ENCODE measurements around the gene NDRG2.
"Not testable (repeated sequence)": the region's sequence is repeated elsewhere in the genome, so short reads cannot be mapped to it uniquely, and the experiment has no call there.

Gene NDRG2

DNA sequence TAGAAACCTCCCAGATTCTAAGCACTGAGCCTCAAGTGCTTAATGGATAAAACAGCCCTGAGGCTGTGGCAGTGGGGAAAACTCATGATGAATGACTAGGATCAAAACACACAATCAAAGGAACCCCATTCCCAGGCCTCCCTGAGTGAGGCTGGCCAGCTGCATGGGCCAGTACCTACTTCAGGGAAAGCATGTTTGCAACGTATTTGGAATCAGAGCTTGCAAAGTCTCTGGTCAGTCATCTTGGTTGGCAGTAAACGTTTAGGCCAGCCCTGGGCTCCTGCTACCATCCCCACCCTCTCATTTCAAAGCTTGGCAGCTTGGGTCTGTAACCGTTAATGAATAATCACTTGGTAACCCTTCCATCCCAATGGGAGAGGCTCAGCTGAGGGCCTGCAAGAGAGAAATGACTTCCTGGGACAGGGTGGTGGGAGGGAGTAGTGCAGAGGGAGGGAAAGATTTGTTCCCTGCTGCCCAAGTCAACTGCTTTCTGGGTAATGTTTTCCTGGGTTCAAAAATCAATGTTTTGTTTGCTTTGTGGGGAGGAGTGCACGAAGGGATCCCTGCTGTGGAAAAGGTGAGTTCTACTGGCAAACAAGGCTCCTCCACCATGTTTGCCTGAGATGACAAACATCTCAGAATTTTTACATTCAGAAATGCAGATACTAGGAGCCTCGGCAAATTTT lies 30.7 kb upstream of the NDRG2 start:
- DNase-seq = no peak

DNA sequence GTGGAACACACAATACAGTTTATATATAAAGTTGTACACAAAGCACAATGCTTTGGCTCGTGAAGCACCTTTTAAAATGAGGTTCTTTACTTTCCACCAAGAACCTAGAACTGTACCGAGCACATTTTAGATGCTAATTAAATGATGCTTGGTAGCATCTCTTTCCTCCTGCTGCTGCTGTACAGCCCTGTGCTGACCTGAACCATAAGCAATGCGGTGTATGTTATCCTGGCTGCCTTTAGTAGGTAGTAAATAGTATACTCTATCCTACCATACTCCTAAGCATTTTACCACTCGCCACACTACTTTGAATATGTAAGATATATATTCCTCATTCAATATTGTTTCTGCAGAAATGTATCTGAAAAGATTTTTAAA lies 29.9 kb upstream of the NDRG2 start:
- DNase-seq = no peak

DNA sequence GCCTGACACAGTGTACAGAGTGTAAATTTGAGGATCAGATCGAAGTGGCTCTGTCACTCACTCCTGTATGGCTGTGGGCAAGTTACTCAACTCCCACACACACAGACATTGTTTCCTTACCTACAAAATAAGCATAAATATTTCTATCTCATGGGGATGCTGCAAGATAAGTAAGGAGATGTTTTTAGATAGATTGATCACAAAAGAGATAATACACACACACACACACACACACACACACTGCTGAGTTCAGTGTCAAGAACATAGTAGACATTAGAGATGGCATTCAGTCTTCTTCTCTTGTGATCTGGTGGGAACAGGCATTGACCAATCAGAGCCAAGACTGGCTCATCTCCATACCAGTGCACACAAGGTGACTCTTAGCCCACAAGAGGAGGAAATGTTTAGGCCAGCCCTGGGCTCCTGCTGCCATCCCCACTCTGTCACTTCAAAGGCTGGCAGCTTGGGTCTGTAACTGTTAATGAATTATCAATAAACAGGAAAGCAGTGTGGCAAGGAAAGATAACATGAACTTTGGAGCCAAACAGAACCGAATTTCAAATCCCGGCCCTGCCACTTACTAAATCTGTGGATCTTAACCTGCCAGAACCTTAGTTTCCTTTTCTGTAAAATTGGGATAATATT lies 29.4 kb upstream of the NDRG2 start:
- no peak for DNase-seq

DNA sequence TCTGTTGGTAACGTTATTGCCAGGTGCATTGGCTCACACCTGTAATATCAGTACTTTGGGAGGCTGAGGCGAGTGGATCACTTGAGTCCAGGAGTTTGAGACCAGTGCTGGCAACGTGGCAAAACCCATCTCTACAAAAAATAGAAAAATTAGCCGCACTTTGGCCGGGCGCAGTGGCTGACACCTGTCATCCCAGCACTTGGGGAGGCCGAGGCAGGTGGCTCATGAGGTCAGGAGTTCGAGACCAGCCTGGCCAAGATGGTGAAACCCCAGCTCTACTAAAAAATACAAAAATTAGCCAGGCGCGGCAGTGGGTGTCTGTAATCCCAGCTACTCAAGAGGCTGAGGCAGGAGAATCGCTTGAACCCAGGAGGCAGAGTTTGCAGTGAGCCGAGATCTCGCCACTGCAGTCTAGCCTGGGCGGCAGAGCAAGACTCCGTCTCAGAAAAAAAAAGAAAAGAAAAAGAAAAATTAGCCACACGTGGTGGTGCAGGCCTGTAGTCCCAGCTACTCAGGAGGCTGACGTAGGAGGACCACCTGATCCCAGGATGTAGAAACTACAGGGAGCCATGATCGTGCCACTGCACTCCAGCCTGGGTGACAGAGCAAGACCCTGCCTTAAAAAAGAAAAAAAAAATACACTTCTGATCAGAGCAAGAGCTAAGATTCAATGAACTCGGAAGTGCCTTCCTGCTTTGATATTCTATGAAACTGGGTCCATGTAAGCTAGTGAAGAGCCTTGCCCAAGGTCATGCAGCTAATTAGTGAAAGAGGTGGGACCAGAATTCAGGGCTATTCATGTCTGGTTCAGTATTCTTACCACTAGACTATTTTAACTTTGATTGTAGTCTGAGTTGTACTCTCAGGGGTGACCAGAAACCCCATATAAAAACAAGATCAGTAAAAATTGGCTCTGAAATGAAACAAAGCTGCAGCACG lies 28.6 kb upstream of the NDRG2 start:
- no peak for DNase-seq

DNA sequence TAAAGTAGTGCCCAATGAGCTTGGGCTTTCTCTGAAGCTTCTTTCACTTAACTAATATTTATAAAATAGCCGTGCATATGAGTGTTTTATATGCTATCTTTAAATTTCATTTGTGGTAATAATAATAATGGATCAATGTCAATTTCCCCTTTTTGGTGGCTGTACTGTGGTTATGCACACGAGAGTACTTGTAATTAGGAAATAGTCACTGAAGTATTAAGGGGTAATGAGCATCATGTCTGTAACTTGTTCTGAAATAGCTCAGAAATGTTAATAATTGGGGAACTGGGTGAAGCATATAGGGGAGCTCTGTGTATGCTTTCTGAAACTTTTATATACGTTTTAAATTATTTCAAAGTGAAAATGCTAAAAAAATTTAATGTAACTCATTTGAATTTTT lies 25.7 kb upstream of the NDRG2 start:
- DNase-seq = no peak

DNA sequence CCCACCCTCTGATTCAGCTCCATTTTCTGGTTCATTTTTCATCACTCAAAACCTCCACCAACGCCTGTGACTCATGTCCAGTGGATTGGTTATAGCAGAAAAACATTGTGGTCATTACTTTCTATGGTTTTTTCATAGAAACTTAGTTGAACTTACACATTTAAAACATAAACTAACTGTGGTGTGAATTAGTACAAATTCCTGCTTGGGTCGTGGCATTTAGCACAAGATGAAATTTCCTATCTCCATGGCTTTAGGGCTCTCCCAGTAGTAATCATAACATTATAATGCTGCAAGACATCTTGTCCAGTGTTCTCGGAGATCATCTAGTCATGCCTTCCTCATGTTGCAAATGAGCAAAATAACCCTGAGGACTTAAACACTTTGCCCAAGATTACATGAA lies 24.4 kb upstream of the NDRG2 start:
- no peak for DNase-seq

DNA sequence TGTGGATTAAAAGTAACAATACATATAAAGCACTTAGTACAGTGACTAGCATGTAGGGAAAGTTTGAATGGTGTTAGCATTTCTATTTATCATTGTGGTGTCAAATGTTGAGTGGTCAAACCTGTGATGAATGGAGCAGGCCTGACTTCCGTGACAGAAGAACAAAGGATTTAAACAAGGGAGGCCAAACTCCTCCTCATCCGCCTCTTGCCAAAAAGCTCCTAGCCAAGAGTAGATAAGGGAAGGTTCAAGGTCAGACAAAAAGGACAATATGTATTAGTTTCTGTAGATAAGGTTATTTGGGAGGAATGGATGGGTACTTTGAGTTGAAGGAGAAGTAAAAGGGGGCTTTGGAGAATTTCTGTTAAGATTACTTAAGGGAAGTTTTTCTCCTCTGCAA lies 23.8 kb upstream of the NDRG2 start:
- DNase-seq = no peak

DNA sequence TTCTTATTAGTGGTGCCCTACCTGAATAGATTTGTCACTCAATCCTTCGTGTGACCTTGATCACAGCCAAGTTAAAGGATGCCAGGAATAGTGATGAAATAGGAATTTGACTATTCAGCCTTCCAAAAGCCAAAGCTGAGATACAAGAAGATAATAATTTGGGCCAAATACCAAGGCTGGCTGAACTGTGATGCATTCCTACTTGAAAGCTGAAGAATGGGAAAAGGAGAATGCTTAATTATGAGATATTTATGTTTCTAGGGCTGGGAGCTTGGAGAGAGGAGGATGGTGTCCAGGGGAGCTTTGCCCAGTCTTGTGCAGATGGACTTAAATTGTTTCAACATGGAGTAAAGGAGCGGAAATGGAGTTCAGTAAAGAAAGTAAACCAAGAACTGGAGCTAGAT lies 22.5 kb upstream of the NDRG2 start:
- no peak for DNase-seq

DNA sequence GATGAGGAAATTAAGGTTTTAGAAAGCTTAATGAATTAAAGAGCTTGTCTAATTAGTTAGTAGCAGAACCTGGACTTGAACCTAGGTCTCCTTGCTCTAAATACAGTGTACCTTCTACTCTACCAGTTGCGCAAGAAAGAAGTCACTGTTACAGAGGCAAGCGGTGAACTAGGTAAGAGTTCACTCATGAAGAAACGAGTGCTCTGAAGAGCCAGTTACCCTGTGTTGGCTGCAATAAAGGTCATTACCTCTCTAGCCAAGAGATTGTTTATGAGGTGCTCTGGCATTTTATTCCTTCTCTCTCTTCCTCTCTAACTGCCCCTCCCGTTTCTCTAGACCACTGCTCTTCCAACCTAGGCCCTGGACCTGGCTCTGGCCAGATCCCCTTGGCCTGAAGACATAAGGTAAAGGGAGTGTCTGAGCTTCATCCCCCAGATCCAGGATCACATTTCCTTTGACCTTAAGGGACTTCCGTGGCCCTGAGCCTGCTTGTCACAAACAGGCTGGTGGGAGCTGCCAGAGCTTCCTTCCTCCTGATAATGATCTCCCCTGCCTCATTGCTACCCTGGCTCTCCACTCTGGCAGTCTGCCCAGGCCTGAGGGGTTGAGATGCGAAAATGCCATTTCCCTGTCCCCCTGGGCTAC lies 19.2 kb upstream of the NDRG2 start:
- DNase-seq = no peak

DNA sequence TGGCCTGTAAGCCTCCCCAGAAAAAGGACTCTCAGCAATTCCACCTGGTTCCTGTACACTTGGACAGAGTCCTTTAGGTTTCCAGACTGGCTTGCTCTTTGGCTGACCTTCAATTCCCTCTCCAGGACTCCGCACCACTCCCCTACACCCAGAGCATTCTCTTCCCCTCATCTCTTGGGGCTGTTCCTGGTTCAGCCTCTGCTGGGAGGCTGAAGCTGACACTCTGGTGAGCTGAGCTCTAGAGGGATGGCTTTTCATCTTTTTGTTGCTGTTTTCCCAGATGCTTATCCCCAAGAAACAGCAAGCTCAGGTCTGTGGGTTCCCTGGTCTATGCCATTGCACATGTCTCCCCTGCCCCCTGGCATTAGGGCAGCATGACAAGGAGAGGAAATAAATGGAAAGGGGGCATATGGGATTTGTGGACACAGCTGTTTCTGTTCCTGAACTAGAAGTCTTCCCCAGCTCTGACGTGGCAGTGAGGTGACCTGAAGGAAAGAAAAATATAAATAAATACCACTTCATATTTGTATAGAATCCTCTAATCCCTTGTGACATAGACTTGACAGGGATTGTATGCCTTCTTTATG lies 18.6 kb upstream of the NDRG2 start:
- DNase-seq = no peak

DNA sequence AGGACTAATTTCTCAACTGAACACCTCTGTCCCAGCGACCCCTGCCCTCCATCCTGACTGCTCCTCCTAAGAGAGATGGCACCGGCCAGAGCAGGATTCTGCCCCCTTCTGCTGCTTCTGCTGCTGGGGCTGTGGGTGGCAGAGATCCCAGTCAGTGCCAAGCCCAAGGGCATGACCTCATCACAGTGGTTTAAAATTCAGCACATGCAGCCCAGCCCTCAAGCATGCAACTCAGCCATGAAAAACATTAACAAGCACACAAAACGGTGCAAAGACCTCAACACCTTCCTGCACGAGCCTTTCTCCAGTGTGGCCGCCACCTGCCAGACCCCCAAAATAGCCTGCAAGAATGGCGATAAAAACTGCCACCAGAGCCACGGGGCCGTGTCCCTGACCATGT lies 18.1 kb upstream of the NDRG2 start:
- no peak for DNase-seq

DNA sequence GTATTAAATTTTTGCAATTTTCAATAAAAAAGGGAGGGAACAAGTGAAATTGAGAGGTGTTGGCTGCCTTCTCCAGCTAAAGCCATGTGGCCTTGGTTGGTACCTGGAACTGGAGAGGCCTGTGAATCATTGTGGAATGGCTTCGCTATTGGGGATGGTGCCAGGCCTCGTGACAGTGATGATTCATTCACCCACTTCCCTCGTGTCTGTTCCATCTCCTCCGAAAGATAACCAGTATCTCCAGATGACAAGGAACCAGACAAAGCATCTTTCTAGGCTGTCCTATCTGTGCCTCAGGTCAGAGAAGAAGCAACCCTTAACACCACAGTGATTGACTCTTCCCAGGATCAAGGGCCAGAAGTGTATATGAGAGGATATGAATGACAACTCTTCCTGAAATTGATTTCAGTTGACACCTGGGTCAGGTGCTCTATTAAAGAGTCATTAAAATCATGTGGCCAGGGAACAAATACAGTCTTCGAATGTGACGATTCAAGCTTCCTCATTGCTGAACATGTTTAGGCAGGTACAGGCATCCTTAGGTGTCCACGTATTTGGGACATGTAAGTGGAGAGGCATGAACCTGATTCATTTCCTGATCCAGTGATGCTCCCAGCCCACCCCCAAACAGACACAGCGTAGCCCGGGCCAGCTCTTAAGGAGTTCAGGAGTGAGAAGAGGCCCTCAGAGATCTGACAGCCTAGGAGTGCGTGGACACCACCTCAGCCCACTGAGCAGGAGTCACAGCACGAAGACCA lies 17.0 kb upstream of the NDRG2 start, which contains the start of gene RNASE7:
RNASE7 (plus strand) TSS at position 687 of the 758 bp plus-strand sequence. CDS start 631 bp downstream, outside the sequence.
- DNase-seq = no peak

DNA sequence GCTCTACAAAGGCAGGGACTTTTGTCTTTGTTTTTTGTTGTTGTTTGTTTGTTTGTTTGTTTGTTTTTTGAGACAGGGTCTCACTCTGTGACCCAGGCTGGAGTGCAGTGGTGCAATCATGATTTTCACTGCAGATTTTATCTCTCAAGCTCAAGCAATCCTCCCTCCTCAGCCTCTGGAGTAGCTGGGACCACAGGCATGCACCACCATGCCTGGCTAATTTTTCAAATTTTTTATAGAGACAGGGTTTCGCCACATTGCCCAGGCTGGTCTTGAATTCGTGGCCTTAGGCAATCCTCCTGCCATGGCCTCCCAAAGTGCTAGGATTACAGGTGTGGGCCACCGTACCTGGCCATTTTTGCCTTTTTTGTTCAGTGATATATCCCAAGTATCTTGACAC lies 16.1 kb upstream of the NDRG2 start:
- not testable (repeated sequence) for DNase-seq

DNA sequence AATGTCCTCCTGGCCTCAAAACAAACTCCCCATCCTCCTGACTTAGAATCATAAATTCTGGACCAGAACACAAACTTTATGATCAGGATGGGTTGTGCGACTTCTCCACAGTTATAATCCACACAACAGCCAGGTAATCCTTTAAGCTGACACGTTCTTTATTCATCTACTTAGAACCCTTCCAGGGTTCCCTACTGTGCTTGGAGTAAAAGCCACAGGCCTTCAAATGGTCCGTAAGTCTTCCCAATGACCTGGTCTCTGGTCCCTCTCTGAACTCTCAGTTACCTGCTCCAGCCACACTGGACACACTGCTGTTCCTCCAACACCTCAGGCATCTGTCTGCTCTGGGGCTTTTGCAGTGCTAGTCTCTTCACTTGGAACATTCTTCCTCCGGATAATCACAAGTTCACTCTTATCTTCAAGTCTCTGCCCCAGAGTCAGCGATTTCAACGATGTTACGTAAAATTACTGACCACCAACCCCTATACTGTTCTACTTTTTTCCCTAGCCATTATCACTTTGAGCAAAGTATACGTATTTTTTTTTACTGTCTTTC lies 15.6 kb upstream of the NDRG2 start:
- no peak for DNase-seq

DNA sequence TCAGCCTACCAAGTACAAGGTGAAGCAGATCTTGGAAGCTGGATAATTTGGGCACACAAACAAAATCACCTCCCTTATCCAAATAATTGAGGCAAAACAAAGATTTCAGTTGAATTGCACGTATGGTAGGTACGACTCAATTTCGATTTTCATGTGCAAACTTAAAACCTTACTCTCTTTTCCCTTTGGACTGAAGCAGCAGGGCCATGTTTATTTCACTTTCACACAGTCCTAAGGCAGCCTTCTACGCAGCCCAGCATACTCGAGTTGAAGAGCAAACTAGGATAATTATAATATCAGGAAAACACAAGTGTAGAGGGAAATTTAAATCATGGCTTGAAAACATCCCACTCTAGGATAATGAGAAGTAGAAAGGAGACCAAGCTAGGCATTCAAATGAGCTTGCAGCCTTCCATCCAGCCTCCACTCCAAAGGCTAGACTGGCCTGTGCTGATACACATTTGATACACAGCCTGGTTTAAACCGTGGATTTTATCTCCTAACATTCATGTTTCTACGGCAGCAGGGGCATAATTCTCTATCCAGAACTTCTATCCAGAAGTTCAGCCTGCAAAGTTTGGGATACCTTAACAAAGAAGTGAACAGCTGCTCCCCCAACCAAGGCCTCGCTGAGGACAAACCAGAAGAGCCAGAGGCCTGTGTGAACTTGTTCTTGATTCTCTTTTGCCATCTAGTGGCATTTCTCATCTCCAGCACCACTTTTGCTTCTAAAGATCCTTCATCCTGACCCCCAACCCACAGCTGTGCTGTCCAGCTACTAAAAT lies 14.9 kb upstream of the NDRG2 start:
- no peak for DNase-seq

DNA sequence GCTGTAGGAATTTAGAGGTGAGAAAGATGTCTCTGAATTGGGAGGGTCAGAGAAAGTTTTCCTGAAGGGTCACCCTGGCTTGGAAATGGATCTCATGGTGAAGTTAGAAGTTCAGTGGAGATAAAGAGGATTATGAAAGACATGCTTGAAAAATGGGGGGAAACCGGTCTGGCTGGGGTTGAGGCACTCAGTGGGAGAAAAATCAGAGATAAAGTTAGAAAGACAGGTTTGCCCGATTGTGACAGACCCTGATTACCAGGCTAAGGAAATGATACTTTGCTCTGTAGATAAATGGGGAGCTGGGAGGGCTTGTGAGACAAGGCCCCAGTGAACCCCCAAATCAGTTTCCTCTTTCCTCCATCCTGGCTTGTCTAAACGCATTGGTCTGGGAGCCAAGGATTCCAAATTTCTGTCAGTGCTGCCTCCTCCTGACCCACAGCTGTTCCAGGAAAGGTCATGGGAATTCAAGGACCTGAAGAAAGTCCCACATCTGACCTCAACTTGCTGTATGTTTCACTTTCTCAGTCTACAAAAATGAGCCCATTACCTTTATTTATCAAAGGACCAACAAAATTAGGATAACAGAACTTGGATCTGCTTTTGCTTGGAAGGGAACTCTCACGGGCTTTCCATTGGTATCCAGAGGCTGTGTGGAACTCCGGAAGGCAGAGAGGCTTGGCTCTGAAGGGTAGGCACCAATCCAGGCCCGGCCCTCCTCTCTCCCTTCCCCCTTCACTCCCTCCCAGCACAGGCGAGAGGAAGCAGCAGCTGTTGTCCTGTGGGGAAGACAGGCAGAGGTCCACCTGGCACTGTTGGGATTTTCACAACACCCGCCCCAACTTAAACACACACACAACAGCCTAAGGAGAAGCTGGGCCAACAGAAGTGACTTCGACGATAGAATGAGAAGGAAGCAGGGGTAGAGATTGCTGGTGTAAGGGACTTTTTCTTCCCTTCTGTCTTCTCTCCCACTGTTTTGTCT lies 13.9 kb upstream of the NDRG2 start:
- no peak for DNase-seq

DNA sequence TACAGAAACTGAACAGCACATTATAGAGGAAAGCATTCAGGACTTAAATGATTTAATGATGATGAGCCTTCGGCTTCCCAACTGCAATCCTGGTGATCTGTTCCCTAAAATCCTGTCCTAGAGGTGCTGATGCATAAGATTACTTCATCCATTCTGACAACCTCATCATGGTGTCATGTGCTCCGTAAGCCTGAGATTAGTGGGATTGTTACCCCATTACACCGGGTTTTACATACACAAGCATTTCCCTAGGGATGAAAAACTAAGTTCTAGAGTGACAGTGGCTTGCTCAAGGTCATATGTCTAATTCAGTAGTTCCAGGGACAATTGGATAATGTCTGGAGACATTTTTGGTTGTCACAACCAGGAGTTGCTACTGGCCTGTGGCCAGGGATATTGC lies 12.3 kb upstream of the NDRG2 start:
- DNase-seq = no peak

DNA sequence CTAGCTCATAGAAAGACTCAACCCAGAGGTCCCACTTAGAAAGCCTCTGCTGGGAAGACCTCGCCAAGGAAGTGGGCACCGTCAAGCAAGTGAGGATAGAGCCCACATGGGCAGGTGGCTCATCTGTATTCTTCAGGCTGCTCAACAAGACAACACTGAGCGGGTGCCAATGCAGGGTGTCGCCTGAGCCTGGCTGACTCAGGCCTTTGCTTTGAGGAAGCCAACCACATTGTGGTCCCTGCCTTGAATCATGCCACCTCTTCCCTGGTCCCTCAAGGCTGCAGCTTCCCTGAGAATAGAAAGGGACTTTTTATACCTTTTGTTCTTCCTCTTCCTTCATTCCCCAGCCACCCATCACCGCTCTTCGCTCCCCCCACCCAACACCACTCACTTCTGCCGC lies 11.9 kb upstream of the NDRG2 start:
- no peak for DNase-seq

DNA sequence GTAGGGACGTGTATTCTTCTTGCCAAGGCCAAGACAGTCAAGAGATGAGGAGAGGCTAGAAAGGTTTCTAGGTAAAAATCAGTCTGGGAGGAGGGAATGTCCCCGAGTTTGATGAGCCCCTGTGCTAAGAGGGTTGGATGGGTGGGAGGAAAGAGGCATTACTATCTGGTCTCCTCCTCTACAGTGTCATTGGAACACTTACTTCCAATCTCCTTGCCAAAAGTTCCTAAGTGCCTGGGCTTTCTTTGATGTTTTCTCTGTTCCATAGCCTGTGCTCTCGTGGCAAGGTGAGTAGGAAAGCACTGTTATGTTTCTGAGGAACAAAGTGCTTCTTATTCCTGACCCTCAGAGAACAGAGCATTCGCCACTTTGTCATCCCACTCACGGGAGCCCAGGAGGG lies 9.8 kb upstream of the NDRG2 start, which contains the start of gene RNASE13:
RNASE13 (minus strand) TSS at position 101 of the 400 bp plus-strand sequence. CDS start 519 bp downstream, outside the sequence.
- DNase-seq = no peak

Data from stimulated activated CD4-positive, alpha-beta T cell treated with anti-CD3 and anti-CD28 coated beads, Interleukin-2, amount 100 ng/mL, for 24 hours (primary cell).